ENCODE measurements around the gene SUN5. TPM values are rescaled to one million over a fixed set of nuclear protein-coding genes. Genes with fewer than 3 reads are reported as not detected.

Gene SUN5
- total RNA-seq, 1 experiment from 2014 or later, result not detected

DNA sequence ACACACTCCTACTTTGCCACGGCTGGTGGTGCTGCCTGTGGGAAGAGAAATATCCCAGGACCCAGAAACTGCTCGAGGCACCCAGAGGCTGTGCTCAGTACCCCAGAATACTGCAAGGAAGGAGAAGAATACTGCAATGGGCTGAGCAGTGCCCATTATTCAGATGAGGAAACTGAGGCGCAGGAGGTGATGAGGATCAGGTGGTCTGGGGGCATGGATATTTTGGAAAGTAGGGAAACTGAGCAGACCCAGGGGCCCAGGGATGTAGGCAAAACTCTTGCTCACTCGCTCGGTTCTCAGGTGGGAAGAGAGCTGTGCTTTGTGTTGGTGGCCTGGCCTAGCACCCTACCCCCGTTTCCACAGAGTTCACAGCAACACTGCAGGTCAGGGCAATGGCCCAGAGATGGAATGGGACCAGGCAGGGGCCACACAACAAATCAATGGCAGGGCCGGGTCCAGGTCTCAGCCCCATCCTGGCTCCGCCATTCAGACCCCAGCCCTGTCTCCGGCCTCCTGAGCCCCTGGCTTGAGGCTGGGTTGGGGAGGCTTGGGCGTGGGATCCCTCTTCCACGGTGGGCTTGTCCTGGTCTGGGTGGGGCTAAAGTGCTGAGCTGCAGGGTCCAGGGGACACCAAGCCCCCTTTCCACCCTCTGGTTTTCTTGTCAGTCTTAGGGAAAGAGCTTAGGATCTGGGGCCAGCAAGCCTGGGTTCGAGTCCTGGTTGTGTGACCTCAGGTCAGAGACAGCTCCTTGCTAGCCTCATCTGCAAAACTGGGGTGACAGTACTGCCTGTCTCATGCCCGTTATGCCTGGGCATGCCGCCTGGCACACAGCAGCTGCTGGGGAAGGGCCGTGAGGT lies 33.9 kb downstream of the SUN5 start:
- TF ChIP-seq, protein P1, sequence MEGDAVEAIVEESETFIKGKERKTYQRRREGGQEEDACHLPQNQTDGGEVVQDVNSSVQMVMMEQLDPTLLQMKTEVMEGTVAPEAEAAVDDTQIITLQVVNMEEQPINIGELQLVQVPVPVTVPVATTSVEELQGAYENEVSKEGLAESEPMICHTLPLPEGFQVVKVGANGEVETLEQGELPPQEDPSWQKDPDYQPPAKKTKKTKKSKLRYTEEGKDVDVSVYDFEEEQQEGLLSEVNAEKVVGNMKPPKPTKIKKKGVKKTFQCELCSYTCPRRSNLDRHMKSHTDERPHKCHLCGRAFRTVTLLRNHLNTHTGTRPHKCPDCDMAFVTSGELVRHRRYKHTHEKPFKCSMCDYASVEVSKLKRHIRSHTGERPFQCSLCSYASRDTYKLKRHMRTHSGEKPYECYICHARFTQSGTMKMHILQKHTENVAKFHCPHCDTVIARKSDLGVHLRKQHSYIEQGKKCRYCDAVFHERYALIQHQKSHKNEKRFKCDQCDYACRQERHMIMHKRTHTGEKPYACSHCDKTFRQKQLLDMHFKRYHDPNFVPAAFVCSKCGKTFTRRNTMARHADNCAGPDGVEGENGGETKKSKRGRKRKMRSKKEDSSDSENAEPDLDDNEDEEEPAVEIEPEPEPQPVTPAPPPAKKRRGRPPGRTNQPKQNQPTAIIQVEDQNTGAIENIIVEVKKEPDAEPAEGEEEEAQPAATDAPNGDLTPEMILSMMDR (IDR thresholded peaks at IDR 0.05; ENCODE audit: unreplicated experiment), result no peak
- no TSS peak for BruUV-seq (replicated peaks)
- CTCF ChIA-PET, result no interaction called here
- no peak overlapping the region for H3K4me3 Mint-ChIP-seq (ENCODE audit: low read depth, unreplicated experiment)
- no peaks in the 10 kb centered on the region for H3K4me1 Mint-ChIP-seq (ENCODE audit: low read depth, unreplicated experiment)
- intact Hi-C loops (cut with micrococcal nuclease; ENCODE audit: unreplicated experiment), result no loop called here
- H3K36me3 Mint-ChIP-seq (ENCODE audit: insufficient read depth, unreplicated experiment), result no peaks in the 10 kb centered on the region
- peaks cover 49% of the 10 kb centered on the region for H3K27me3 Mint-ChIP-seq (ENCODE audit: unreplicated experiment)
- H3K27ac Mint-ChIP-seq (ENCODE audit: unreplicated experiment), result no peak overlapping the region
- H3K9me3 Mint-ChIP-seq (ENCODE audit: low read depth, unreplicated experiment), result no peaks in the 10 kb centered on the region
- peak; percentile 0 for DNase-seq

- TF ChIP-seq, protein P1 (IDR thresholded peaks at IDR 0.05; ENCODE audit: unreplicated experiment), result no peak
- Mint-ChIP-seq H3K27ac (ENCODE audit: unreplicated experiment) (no peak overlapping the region), H3K4me3 (ENCODE audit: low read depth, unreplicated experiment) (no peak overlapping the region), H3K9me3 (ENCODE audit: low read depth, unreplicated experiment) (no peaks in the 10 kb centered on the region), H3K27me3 (ENCODE audit: unreplicated experiment) (peaks cover 49% of the 10 kb centered on the region), H3K36me3 (ENCODE audit: insufficient read depth, unreplicated experiment) (no peaks in the 10 kb centered on the region), H3K4me1 (ENCODE audit: low read depth, unreplicated experiment) (no peaks in the 10 kb centered on the region)
- DNase-seq, result no peak
- CTCF ChIA-PET, result no interaction called here
- BruUV-seq (replicated peaks), result no TSS peak
- intact Hi-C loops (cut with micrococcal nuclease; ENCODE audit: unreplicated experiment), result no loop called here
Measured at GRCh38 chr20:32969356-32970114, 34.7 kb downstream of the SUN5 start.

GRCh38 chr20:32968478-32969241 lies 35.6 kb downstream of the SUN5 start:
- Mint-ChIP-seq H3K9me3 (ENCODE audit: low read depth, unreplicated experiment) (no peaks in the 10 kb centered on the region), H3K4me3 (ENCODE audit: low read depth, unreplicated experiment) (no peak overlapping the region), H3K4me1 (ENCODE audit: low read depth, unreplicated experiment) (no peaks in the 10 kb centered on the region), H3K36me3 (ENCODE audit: insufficient read depth, unreplicated experiment) (no peaks in the 10 kb centered on the region), H3K27me3 (ENCODE audit: unreplicated experiment) (peaks cover 53% of the 10 kb centered on the region), H3K27ac (ENCODE audit: unreplicated experiment) (no peak overlapping the region)
- intact Hi-C loops (cut with micrococcal nuclease; ENCODE audit: unreplicated experiment), result no loop called here
- no peak for DNase-seq
- CTCF ChIA-PET, result interaction anchor here (1.0 kb wide), 1 partner anchor 98 kb away, joined by 3 read pairs; no protein-coding TSS in a partner anchor
- TF ChIP-seq, protein P1 (IDR thresholded peaks at IDR 0.05; ENCODE audit: unreplicated experiment), result no peak
- BruUV-seq (replicated peaks), result no TSS peak

- intact Hi-C loops (cut with micrococcal nuclease; ENCODE audit: unreplicated experiment), result no loop called here
- Mint-ChIP-seq H3K27me3 (ENCODE audit: unreplicated experiment) (peaks cover 59% of the 10 kb centered on the region), H3K4me3 (ENCODE audit: low read depth, unreplicated experiment) (no peak overlapping the region), H3K27ac (ENCODE audit: unreplicated experiment) (no peak overlapping the region), H3K36me3 (ENCODE audit: insufficient read depth, unreplicated experiment) (no peaks in the 10 kb centered on the region), H3K9me3 (ENCODE audit: low read depth, unreplicated experiment) (no peaks in the 10 kb centered on the region), H3K4me1 (ENCODE audit: low read depth, unreplicated experiment) (no peaks in the 10 kb centered on the region)
- CTCF ChIA-PET, result interaction anchor here (1.0 kb wide), 1 partner anchor 99 kb away, joined by 3 read pairs; no protein-coding TSS in a partner anchor
- no peak for DNase-seq
- BruUV-seq (replicated peaks), result no TSS peak
- TF ChIP-seq, protein P1 (IDR thresholded peaks at IDR 0.05; ENCODE audit: unreplicated experiment), result no peak
Measured at GRCh38 chr20:32967961-32968457, 36.2 kb downstream of the SUN5 start.

All from Calu3 (cell line).